Activated CD8-positive, alpha-beta memory T cell treated with anti-CD3 and anti-CD28 coated beads for 48 hours (primary cell): ENCODE measurements around the gene PTP4A1.
"Not testable (repeated sequence)": the region's sequence is repeated elsewhere in the genome, so short reads cannot be mapped to it uniquely, and the experiment has no call there.

Source experiments
- DNase-seq, 3 experiments: peaks; one replicate each; pipeline ENCODE4 v3.0.0-alpha.2; 2020; ENCODE audit warnings: low read depth in 2 of 3, low spot score in 2 of 3

PTP4A1 gene

DNA sequence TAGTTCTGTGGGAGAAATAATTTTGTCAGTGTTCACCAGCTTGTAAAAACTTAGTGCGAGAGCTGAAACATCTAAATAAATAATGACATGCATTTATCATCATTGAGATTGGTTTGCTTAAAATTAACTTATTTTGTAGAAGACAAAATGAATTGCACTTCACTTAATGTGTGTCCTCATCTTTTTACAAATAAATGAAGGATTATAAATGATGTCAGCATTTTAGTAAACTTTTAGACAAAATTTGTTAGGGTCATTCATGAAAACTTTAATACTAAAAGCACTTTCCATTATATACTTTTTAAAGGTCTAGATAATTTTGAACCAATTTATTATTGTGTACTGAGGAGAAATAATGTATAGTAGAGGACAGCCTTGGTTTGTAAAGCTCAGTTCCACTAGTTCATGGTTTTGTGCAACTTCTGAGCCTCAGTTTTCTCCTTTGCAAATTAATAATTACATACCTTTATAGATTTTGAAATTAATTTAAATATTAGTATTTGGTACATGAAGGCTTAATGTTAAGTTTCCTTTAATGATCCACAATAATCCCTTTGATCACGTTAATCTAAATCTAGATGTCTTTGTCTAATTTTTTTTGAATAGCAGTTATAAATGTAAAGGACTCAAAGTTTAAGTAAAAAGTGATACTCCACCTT, 9.2 kb downstream of the PTP4A1 start:
- no peak for DNase-seq

DNA sequence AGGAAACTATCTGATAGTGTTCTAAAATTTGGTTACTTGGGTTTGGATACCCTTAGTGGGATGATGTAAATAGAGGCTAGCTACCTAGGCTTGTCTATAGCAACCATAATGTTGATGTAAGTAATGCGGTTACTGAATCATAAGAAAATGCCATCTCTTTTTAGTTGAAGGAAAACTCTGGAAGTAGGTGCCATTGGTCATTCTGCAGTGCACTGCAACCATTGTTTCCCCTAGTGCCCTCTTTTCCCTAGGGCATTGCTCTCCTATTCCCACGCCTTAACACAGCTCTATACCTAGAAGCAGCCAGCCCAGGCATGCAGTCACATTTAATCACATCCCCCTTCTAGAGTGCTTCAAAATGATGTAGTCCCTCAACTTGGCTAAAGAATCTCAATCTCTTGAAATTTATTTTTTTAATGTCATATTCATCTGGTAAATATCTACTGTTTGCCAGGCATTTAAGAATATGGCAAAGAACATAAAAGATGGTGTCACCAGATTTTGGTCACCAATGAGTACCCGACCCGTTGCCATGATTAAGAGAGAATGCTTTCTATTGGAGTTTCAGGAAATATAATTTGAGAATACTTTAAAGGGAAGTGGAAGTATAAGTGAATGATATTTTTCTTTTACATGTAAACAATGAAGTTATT, 10.4 kb downstream of the PTP4A1 start:
- DNase-seq, result no peak

DNA sequence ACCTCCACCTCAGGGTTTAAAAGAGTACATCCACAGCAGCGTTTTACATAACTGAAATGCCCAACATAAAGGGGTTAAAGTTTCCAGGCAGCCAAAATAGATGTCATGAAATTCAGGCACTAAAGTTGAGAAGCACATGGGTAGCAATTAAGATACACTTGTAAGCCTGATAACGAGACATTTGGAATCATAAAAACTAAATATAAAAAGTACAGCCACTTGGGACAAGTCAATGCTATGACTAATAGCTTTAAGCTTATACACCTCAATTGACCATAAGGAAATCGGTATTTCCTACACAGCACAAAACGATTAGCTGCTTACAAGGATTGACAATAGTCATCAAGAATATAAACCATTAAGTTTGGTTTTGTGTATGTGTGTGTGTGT, 11.8 kb downstream of the PTP4A1 start:
- DNase-seq, result no peak

DNA sequence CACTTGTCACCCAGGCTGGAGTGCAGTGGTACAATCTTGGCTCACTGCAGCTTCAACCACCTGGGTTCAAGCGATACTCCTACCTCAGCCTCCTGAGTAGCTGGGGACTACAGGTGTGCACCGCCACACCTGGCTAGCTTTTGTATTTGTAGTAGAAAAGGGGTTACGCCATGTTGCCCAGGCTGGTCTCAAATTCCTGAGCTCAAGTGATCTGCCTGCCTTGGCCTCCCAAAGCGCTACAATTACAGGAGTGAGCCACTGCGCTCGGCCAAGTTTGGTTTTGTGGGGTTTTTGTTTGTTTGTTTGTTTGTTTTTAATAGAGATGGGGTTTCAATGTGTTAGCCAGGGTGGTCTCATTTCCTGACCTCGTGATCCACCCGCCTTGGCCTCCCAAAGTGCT, 12.3 kb downstream of the PTP4A1 start:
- DNase-seq, result no peak

DNA sequence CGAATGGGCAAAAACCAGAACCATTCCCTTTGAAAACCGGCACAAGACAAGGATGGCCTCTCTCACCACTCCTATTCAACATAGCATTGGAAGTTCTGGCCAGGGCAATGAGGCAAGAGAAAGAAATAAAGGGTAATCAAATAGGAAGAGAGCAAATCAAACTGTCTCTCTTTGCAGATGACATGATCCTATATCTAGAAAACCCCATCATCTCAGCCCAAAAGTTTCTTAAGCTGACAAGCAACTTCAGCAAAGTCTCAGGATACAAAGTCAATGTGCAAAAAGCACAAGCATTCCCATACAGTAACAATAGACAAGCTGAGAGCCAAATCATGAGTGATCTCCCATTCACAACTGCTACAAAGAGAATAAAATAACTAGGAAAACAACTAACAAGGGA, 13.4 kb downstream of the PTP4A1 start:
- not testable (repeated sequence) for DNase-seq

DNA sequence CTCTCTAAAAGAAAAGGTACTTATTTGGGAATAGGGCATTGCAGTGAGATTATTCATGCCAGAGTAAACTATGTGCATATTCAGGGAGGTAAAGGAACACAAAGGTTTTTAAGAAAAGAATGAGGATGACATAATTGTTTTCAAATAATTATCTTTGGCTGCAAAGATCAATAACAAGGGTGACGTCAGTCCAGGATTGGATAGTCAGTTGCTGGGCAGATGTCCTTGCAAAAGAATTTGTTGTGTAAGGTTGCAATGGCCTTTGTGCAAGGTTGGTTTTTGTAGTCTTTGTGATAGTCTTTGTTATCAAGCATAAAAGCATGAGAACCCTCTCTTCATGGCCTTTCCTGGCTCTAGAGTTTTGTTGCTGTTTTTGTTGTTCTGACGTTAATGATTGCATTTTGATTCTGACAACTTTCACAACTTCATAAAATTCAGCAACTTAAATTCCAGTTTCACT, 17.7 kb downstream of the PTP4A1 start:
- no peak for DNase-seq

DNA sequence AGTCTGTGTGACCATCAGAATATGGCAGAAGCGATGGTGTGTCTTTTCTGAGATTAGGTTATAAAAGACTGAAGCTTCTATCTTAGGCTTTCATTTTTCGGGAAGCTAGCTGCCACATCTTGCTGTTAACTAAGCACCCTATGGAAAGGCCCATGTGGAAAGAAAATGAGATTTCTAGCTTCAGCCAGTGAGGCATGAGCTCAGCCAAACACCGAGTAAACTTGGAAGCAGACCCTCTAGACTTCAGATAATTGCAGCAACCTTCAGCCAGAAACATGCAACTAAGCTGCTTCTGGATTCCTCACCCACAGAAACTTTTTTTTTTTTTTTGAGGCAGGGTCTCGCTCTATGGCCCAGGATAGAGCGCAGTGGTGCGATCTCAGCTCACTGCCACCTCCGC, 20.6 kb downstream of the PTP4A1 start:
- DNase-seq, result no peak

DNA sequence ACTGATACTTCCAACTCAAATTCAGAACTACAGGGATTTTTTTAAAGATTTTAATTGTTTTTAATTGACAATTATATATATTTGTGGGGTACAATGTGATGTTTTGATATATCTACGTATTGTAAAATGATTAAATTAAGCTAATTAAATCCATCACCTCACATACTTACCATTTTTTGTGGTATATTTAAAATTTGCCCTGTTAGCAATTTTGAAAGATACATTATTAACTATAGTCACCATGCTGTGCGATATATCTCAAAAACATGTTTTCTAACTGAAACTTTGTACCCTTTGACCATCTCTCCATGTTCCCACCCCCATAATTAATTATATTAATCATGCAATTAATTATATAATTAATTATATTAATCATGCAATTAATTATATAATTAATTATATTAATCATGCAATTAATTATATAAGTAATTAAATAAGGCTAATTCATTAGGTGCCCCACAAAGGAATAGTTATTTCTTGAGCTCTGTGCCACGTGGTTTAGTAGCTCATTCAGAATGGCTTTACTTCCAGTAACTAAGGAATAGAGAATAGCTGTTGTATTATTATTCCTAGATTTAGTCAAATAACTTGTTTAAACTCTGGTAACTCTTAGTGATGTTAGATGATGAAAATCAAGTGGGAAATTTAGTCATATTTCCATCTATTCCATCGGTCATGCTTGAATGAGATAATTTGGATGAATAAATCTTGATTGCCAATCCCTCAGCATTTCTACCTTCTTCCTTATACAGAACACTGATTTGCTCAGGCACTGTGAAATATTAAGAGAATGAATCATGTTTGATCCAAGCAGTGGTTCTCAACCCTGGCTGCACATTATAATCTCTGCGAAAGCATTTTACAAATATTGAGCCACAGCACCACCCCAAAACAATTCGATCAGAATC, 25.1 kb downstream of the PTP4A1 start:
- no peak for DNase-seq

DNA sequence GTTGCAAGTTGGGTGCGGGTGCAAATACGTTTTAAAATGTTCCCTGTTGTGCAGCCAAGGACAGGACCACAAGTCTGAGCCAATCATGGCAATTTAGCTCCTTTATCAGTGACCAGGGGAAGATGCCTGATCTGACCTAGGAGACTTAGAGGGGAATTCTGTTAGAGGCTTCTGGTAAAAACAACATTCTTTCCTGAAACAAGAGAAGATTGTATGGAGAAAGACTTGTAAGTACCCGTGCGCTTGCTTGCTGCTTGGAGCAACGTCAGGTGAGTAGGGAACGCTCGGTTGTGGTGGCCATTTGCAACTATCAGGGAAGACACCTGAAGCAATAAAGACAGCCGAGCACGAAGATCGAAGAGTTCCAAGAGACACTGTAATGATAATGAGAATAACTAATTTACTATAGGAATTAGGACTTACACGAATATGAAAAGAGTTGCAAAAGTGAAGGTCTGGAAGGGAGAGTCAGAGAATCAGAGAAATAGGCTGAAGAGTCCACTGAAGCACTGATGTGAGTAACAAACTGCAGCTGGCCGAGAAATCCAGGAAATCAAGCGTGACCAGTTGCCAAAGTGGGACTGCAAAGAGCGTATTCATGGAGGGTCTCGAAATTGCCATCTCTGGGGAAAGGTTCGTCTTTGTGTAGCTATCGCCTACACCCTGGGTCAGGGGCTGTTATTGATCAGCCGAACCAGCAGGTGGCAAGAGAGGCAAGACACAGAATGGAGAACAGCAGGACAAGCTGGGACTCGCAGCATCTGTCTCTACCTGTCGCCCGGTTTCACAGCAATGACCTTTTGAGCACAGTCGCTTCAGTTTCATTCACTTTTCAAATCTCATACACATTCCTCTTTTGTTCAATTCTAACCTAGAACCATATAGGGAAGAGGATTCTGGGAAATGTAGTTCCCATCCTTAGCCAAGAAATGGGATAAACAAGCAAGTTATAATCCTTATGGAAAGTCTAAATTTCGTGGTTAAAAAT, 26.1 kb downstream of the PTP4A1 start:
- DNase-seq, result peak in 2 of 3 experiments; percentile 29 to 34

DNA sequence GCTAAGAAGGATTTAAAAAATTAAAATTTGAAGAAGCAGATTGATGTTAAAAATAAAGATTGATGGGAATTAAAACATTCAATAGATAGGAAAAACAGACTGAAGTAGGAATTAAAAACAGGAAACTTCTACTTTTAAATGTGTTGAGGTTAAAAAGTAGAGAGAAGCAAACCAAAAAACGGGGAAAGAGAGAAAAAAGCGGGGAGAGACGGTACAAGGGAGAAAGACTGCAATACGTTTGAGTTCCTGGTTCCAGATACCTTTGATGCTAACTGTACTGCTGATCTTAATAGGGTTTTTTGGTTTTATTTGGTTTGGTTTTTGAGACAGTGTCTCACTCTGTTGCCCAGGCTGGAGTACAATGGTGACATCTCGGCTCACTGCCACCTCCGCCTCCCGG, 27.0 kb downstream of the PTP4A1 start:
- no peak for DNase-seq

DNA sequence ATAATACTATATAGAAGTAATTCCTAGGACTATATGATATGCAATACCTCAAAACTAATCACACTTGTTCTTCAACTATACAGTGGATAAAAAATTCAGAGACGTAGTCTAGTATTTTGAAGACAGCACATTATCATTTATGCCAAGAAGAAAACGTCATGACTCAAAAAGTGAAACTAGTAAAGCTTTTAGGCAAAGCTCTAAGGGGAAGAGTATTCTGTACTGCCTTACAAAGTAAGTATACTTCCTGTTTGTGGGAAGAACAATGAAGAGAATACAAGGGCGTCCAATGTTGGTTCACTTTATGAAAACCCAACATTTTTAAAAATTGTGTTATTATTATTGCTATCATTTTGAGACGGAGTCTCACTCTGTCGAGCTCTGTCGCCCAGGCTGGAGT, 27.9 kb downstream of the PTP4A1 start:
- DNase-seq, result no peak

DNA sequence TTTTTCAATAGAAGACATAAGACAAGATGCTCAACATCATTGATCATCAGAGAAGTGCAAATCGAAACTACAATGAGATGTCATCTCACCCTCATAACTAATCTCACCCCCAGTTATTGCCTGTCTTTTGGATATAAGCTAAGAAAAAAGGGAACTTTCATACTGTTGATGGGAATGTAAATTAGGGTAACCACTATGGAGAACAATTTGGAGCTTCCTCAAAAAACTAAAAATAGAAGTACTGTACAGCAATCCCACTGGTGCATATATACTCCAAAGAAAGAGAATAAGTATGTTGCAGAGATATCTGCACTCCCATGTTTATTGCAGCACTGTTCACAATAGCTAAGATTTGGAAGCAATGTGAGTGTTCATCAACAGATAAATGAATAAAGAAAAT, 37.0 kb downstream of the PTP4A1 start:
- DNase-seq, result no peak

DNA sequence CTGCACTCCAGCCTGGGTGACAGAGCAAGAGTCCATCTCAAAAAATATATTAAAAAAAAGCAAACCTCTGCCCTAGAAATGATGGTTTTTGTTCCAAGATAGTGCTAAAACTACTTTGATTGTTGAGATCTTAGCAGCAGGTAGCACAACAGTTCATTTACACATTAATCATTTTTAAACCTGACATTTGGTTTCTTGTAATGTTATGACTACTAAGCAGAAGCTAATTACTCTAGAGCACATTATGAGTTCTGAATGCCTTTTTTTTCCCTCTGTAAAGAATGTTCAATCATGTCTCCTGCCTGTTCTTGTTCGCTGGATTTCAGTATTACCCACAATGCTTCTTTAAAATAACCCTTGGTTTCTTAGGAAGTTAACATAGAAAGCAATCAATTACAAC, 38.7 kb downstream of the PTP4A1 start:
- no peak for DNase-seq

DNA sequence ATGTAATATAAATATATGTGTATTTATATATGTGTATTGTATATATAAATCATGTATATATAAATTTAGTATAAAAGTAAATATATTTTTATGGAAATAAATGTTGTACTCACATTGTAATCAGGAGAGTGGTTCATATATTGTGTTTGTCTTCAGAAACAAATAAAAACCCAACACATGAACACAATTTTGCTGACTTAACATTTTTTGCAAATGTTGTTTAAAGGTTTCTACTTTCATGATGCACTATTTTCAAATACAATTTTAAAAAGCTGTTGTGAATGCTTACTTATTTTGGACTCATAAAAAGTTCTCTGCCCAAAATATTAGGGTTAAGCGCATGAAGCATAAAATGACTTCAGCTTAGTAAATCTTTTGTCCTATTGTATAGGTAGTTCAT, 39.3 kb downstream of the PTP4A1 start:
- no peak for DNase-seq

DNA sequence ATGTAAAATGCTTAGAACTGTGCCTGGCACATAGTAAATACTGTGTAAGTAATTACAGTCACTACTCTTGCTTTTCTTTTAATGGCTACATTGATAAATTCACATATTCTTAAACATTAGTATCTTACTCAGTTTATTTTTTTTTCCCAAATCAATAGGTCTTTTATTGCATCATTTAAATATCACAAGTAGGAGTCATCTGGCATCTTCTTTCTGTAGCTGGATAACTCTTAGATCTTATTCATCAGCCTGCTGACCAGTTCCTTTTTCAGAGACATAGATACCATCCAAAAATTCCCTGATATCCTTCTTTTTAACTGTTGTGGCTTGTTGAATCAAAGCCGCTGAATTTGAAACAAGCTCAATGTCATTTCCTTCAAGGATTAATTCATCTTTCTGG, 43.3 kb downstream of the PTP4A1 start:
- DNase-seq, result no peak
